SK-MEL-5 (cell line): Measurements from ENCODE around the gene ARPC2. TPM values are rescaled to one million over a fixed set of nuclear protein-coding genes. Genes with fewer than 3 reads are reported as not detected.

Experiments used
- DNase-seq: peaks from one replicate; pipeline ENCODE4 v3.0.0-alpha.2; 2016; ENCODE audit warnings: low read depth, low spot score
- in situ Hi-C: cut with HindIII; loops from 2 replicates; pipeline ENCODE4 v1.10.0; 2016; ENCODE audit warnings: low sequenced_read_pairs, high pct_unique_total_duplicates, low pct_unique_long_range_greater_than_20kb
- total RNA-seq: library from RNA; depleted of rRNA; stranded (reverse); fragments of >200 nt; shearing (Covaris generic); gene quantifications from 2 replicates; pipeline ENCODE4 v1.2.3, GENCODE V29; 2014

The ARPC2 gene
- total RNA-seq, 1 experiment from 2014 or later = 198 TPM

DNA sequence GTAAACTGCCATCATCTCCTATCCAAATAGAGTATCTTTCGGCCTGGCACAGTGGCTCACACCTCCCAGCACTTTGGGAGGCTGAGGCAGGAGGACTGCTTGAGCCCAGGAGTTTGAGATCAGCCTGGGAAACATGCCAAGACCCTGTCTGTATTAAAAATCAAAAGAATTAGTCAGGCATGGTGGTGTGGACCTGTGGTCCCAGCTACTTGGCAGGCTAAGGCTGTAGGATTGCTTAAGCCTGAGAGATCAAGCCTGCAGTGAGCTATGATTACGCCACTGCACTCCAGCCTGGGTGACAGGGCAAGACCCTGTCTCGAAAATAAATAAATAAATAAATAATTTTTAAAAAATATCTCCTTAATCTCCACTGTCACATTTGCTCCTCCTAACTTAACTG is 14.7 kb upstream of the ARPC2 start:
- in situ Hi-C loops = no loop called here
- no peak for DNase-seq

DNA sequence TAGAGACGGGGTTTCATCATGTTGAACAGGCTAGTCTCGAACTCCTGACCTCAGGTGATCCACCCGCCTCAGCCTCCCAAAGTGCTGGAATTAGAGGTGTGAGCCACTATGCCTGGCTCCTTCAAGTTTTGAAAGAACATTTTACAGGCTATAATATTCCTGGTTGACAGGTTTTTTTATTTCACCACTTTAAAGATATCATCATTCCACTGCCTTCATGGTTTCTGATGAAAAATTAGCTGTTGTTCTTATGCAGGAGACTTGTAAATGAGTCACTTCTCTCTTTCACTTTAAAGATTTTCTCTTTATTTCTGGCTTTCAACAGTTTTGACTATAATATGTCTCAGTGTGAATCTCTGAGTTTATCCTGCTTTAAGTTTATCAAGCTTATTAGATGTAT is 7.9 kb upstream of the ARPC2 start:
- DNase-seq = no peak
- in situ Hi-C loops = no loop called here

DNA sequence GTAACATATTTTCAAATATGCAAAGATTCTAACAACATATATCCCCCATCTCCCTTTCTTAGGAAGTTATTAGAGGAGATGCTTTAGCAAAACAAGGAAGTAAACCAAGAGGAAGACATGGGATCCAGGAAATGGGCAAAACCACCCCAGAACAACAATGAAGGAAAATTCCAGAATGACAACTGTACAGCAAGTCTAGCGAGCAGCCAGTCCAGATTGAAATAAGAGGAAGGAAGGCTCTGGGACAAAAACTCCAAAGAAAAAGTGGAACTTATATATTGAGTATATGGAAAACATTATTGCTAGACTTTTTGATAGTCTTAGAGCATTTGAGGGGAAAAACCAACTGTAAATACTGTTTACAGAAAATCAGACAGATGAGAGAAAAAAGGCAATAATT is 2.9 kb upstream of the ARPC2 start:
- DNase-seq = no peak
- in situ Hi-C loops = no loop called here

DNA sequence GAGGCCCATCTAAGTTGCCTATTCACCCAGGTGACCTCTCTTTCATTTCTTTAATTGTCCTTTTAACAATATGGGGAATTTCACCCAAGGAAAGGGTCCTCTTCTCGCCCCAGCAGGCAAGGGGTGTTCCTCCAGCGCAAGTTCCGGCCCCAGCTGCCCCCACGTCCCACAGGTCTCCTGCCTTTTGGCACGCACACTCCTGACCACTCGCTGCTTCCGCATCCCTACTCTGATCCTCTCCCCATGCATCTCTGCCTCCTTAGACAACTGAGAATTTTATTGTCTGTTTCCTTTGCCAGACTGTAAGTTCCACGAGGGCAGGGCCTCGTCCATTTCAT is 684 bp upstream of the ARPC2 start:
- DNase-seq = no peak
- in situ Hi-C loops = no loop called here

DNA sequence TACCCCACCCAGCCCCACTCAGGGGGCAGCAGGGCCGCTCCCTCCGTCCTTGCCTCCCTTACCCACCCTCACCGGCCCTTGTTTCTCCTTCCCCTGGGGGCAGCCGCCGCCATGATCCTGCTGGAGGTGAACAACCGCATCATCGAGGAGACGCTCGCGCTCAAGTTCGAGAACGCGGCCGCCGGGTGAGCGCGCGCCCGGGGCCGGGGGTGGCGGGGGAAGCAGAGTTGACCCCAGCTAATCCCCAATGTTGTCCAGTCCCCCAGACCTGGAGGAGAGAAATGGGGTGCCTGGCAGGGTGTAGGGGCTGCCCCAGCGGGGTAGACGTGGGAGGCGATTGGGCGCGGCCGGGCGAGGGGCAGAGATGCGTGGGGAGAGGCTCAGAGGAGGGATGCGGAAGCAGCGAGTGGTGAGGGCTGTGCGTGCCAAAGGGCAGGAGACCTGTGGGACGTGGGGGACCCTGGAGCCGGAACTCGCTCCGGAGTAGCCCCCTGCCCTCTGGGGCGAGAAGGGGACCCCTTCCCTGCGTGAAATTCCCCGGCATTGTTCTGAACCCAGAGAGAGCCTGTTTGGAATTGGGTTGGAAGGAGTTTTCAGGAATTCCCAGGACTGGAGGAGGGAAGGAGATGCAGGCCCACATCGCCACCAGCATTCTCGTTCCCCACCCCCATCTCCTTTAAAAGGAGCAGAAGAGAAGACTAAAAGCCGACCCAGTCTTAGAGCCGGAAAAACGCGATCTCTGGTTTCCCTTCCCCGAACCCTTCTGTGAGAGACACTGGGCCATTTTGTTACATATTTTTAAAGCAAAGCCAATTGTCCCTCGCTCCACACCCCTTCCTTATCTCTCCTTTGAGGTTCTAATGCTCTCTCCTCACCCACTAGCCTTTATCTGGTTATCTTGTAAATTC is 625 bp downstream of the ARPC2 start:
- in situ Hi-C loops = no loop called here
- peak; percentile 35 for DNase-seq

DNA sequence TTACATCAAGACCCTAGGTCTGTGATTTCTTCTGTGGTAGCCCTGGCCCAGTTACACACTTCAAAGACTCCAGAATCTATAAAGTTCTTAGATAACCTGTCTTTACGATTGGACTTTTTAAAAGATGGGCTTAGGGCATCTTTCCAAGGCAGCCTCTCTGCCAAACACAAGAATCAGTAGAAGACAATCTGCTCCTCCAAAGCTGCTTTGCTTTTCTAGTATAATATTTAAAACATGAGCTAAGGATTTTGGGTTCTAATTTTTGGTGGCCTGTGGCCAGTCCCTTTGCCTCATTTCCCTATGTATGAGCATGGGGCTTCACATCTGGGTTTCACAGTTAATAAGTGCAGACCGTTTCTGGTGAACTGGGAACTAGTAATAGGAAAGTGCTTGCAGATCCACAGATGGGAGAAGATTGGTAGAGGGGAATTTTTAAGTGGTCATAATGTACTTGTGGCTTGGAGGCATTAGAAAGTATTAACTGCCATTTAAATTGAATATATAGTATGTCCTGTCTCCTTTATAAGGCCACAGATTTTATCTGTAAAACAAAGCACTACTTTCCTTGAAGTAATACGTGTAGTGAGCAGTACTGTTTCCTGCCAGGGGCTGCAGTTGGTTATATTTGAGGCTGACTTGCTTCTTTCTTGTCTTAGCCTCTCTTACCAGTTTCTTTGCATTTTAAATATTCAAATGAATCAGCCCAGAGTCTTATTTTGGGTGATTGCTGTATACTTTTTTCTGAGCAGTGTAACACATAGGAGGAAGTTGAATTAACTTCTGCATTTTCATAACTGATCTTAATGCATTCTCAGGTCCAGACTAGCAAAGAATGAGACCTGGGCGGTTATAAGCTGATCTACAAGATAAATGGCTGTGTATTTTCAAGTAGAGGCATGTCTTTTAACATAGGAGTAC is 1.5 kb downstream of the ARPC2 start:
- in situ Hi-C loops = no loop called here
- no peak for DNase-seq

DNA sequence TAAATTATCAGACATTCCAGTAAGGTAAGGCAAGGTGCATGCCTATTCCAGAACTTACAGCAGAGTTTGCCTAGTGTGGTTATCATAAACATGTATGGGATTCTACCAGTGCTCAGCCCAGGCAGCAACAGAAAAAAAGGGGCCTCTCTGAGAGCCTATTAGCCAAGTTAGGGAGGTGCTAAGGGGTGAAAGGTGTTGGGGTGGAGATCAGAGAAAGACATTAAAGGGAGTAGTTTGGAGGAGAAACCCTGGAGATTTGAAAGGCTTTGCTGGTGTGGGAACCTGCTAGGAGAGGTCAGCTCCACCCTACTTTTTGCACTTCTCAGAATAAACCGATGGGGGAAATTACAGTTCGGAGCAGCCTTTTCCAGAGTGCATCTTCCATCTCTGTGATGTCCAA is 2.9 kb downstream of the ARPC2 start:
- DNase-seq = no peak
- in situ Hi-C loops = no loop called here

DNA sequence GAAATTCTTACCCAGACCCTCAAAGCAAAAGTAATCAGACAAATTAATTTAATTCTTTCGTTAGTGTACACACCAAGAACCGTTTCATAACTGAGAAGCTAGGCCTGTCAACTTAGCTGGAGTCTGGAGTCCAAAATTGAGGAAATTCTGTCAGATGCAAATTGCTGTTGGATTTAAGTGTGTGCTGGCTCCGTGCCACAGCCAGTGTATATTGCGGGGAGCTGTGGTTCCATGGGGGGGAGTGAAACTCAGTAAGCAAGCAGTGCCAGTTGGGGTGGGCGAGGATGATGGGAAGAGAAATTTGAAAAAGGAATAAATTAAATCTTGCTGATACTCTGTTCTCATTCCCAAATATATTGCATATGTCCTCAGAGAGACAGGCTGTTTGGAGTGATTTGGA is 4.0 kb downstream of the ARPC2 start:
- no peak for DNase-seq
- in situ Hi-C loops = no loop called here

DNA sequence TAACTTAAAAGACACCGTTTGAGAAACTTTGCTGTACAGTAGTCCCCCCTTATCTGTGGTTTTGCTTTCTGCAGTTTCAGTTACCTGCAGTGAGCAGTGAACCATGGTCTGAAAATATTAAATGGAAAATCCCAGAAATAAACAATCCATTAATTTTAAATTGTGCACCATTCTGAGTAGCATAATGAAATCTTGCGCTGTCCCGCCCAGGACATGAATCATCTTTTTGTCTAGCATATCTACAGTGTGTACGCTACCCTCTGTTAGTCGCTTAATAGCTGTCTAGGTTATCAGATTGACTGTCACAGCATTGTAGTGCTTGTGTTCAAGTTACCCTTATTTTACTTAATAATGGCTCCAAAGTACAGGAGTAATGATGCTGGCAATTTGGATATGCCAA is 6.1 kb downstream of the ARPC2 start:
- no peak for DNase-seq
- in situ Hi-C loops = no loop called here

DNA sequence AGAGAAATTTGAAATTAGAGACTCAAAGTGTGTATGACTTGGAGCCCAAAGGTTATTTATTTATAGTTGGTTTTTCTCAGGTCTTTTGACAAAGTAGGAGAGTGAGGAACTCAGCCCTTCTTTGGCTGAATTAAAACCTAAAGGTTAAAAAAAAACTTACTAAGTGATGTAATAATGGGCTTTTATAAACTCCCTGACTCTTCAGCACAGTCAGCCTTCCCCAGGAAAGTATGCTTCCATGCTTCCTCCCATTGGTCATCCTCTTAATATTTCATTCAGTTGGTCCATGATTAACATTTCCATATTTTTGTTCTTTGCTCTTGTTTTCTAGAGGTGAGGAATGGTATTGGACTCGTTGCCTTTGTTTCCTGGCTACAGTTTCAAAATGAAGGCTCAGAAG is 7.2 kb downstream of the ARPC2 start:
- in situ Hi-C loops = no loop called here
- DNase-seq = no peak

DNA sequence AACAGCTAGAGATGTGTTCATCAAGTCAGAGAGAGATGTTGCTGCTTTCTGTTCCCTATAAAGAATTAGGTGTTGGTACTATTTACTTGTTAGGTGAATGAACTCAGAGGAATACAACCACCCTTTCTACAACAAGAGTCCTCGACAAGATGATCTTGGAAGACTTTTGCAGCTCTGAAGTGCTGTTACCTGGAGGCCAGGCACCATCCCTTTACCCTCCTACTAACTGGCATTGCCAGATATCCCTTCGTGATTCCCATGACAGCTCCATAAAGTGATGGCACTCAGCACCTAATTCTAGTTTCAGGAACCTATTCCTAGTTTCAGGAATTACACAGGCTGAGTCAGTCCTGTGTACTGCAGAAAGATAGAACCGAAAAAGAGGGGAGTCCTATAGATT is 9.9 kb downstream of the ARPC2 start:
- DNase-seq = no peak
- in situ Hi-C loops = no loop called here

DNA sequence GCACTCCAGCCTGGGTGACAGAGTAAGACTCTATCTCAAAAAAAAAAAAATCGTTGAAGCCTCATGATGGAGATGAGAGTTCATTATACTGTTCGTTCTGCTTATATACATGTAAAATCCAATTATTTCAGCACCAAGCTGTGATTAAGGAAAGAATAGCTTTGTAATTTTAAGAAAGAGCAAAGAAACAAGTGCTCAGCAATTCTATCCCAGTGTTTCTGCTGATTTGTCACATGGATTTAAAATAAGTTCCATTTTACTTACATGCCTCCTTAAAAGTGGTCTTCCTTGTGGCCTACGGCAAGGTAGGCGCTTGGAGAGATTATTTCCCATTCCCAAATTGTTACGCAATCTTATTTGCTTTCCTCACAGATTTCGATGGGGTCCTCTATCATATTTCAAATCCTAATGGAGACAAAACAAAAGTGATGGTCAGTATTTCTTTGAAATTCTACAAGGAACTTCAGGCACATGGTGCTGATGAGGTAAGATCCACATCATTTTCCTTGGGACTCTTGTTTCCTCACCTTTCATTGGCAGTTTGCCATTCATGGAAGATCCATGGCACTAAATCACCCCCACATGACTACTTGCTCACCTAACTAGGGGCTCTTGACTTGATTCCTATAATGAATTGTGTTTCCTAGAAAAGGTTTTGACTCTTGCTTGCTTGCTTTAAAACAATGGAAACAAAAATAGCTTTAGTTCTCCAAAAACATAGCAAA is 11.5 kb downstream of the ARPC2 start:
- in situ Hi-C loops = no loop called here
- no peak for DNase-seq

DNA sequence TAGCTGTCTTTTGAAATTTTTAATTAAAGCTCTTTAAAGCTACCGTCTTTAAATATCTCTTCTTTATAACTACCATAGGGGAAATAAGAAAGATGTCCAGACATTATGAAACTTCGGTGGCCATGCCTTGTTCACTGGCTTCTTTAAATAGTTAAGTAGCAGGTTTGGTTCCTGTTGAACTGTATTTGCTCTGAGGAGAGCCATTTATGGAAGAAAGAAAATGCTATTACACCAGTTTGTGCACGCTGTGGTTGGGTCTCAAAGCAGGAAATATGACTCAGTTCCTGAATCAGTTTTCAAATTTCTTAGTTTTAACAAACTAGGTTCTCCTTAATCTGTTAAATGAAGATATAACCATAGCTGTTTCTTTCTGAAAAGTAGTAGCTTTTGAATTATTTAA is 12.2 kb downstream of the ARPC2 start:
- peak; percentile 15 for DNase-seq
- in situ Hi-C loops = no loop called here

DNA sequence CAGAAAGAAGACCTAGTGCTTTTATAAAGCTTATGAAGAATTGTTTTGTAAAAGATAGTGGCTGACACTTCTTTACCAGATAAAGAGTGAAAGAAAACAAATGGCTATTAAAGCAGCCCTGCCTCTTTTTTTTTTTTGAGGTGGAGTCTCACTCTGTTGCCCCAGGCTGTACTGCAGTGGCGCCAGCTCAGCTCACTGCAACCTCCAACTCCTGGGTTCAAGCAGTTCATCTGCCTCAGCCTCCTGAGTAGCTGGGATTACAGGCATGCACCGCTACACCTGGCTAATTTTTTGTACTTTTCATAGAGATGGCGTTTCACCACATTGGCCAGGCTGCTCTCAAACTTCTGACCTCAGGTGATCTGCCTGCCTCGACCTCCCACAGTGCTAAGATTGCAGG is 12.9 kb downstream of the ARPC2 start:
- in situ Hi-C loops = no loop called here
- DNase-seq = peak; percentile 22

DNA sequence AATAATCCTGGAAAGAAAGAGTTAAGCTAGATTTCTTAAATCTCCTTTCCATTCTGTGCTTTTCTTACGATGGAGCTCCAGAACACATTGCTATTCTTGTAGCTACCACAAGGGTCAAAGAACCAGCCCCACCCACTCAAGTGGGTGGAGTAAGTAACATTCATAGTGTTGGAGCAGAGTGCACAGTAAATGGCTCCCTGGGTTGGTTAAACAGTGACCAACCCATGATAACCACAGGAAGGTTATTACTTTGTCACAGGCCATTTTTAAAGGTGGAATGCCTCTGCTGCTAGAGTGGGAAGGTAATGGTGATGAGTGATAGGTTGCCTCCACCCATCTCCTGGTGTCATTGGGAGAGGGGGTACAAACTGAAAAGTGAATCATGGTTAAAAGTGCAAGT is 13.9 kb downstream of the ARPC2 start:
- DNase-seq = peak; percentile 52

DNA sequence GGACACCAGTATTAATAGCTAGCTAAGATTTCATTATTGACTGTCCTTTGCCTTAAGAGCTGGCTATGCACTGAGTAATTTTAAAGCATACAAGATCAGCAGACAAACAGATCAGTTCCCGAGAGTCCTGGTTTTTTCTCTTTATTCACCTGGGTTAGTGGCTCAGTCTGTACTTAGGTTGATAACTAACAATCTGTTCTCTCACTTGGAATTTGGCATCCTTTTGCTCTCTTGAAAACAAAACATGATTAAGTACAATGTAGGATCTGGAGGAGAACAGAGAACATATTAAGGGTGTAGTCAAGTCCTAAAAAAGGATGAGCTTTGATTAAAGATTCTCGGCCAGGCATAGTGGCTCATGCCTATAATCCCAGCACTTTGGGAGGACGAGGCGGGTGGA is 16.6 kb downstream of the ARPC2 start:
- DNase-seq = no peak
- in situ Hi-C loops = no loop called here

More for the DNA sequence above, 13.9 kb downstream of the ARPC2 start:
- in situ Hi-C loops = no loop called here

DNA sequence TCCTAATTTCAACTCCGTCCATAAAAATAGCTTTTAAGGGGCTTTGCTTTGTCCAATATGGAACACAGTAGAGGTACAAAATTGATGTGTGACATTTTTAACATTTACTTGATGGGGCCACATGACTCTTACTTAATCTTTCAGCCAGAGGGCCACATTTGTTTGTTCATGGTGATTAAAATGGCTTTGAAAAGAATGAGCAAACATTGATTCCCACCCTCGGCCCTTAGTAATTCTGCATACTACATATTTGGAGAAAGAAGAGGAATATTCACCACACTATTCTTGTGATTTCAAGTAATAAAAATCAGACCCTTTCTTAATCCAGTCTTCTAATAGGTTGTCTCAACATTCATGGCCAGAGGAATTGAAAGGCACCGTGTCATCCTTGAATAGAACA is 17.5 kb downstream of the ARPC2 start:
- in situ Hi-C loops = no loop called here
- no peak for DNase-seq

DNA sequence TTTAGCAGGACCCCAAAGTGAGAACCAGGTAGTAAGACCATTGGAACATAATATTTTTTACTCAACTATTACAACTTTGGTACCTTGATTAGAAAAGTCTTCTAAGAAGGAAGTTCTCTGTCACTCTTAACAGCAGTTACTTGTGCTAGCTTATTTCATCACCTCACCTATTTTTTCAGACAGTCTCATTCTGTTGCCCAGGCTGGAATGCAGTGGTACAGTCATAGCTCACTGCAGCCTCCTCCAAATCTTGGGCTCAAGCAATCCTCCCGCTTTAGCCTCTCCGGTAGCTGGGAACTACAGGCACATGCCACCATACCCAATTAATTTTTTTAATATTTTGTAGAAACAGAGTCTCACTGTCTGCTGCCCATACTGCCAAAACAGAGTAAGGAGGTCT is 18.0 kb downstream of the ARPC2 start:
- no peak for DNase-seq
- in situ Hi-C loops = no loop called here
